Right lung (tissue), 5 donors: ENCODE results near the gene BPNT1. TPM values are rescaled to one million over a fixed set of nuclear protein-coding genes. Genes with fewer than 3 reads are reported as not detected.

Experiments used
- DNase-seq, 2 donors: peaks; one replicate each; pipeline ENCODE4 v3.0.0-alpha.2; 2013
- polyA plus RNA-seq, 5 donors: library from polyadenylated mRNA; unstranded; fragments of 120-200 nt; gene quantifications; one replicate each; pipeline versions ENCODE4 v1.2.1 to v1.2.3, GENCODE V29; 2013; ENCODE audit warnings: inconsistent platforms in 1 of 5, low replicate concordance in 1 of 5; ENCODE audit not compliant: insufficient read length in 5 of 5, insufficient read depth in 1 of 5

The BPNT1 gene
- polyA plus RNA-seq, 5 donors = 38.6 to 54.9 (median 45.5) TPM

DNA sequence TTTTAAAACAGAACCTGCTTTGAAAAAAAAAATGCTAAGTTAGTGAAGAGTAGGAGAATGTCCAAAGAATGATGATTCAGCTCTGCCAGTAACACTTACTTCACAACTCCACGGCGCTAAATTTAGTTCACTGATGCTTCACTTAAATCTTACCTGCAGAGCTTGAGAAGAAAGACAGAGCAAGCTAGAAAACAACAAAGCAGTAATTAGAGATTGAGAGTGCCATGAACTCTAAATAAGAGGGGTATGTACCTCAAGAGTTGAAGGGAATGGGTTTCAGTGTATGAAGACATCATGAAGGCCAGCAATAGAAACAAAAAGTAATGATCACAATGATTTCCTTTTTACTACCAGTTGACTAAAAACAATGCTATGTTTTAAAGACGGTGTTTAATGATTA is 76.1 kb downstream of the BPNT1 start:
- DNase-seq = no peak

DNA sequence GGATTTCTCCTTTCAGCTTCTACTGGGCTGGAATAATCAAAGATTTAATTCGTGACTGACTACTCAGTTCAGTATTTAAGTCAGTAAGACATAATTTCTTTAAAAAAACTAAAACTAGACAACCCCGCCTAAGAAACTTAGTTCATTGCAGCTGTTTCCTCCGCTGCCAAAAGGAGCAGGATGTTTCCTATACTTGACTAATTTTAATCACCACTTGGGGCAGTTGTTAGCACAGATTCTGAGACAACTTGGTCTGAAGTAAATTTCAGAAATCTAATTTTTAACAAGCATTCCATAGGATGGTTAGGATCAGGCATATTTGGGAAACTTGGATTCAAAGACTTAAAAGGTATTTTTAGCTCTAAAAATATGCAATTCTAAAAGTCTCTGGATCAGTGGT is 77.3 kb downstream of the BPNT1 start:
- no peak for DNase-seq

DNA sequence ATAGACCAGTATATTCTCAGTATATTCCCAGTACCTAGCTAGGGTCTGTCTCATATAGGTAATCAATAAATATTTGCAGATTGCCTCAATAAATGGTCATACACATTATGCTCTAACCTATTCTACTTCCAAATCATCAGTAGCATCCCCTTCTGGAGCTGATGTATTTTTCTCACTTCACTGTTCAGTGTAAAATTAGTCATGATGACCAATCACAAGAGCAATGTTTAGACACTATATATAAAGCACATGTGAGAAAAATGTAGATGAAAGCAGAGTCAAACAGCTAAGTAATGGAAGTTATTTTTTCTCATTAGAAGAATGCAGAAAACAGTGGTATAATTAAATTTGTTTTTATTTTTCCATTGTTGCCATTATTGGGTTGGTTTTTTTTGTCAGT is 78.0 kb downstream of the BPNT1 start:
- DNase-seq = no peak

Other genes starting within 250 kb of the BPNT1 start
- gene SLC30A10, start 161.2 kb downstream of the BPNT1 start, polyA plus RNA-seq = under 1 TPM; 0.22 to 0.52 (median 0.28) TPM
- 100 to 1,000 TPM in 2 of 5 donors, 10 to 100 TPM in 3; 75.5 to 108 (median 98.4) TPM for gene EPRS1, start 43.3 kb downstream of the BPNT1 start, polyA plus RNA-seq
- 10 to 100 TPM; 63.0 to 76.4 (median 74.8) TPM for gene IARS2, start 4.3 kb upstream of the BPNT1 start, polyA plus RNA-seq
- gene RAB3GAP2, start 182.7 kb upstream of the BPNT1 start, polyA plus RNA-seq = 10 to 100 TPM; 24.0 to 46.5 (median 40.8) TPM